K562 (cell line): ENCODE measurements around the gene NDOR1. TPM values are rescaled to one million over a fixed set of nuclear protein-coding genes. Genes with fewer than 3 reads are reported as not detected.
A peak's percentile ranks its signal among the peaks of the same experiment; 100 is the strongest.

ENCODE experiments used
- ATAC-seq: fragments of 200-7000 bp; cut with Tn5 transposase; 3 replicates; pipeline ENCODE4 v1.9.1; 2020; ENCODE audit warnings: moderate library complexity
- BruUV-seq: library from RNA; stranded (reverse); fragments of 400-500 nt; replicated peaks from 2 replicates; lab custom pipeline; 2021; lab: Mats Ljungman, UMichigan
- CTCF ChIA-PET: fragments of 300-600 bp; formaldehyde crosslinking; extraction: SDS; loops from one replicate; lab custom pipeline; 2021; ENCODE audit warnings: low intra/inter-chr PET ratio; lab: Yijun Ruan, JAX
- POLR2A ChIA-PET: fragments of 300-600, 350-650 bp; sonication (Branson Sonifier 250); formaldehyde crosslinking; extraction: SDS; loops from one replicate; lab custom pipeline; 2021; ENCODE audit warnings: antibody characterized with exemption, inconsistent platforms; lab: Yijun Ruan, JAX
- DNase-seq, 4 experiments: peaks; one replicate each; pipeline versions ENCODE4 v3.0.0 to v3.0.0-alpha.2; 2011 to 2018; ENCODE audit warnings: low spot score in 3 of 4, mixed read lengths in 3 of 4; ENCODE audit errors: extremely low read depth in 1 of 4
- FAIRE-seq: peaks from 2 replicates; lab custom pipeline; 2011; peaks lifted over from hg19 to GRCh38; lab: Jason Lieb, UNC
- H2AFZ ChIP-seq: 2 replicates; pipeline ENCODE4 v1.6.0; 2011; ENCODE audit warnings: low read depth, low read length, control low read depth, inconsistent platforms
- H3K27ac ChIP-seq: fragments of 200-600 bp; 3 replicates; pipeline ENCODE4 v1.8.0; 2011; ENCODE audit warnings: low read depth, mild to moderate bottlenecking, control low read depth, inconsistent platforms, low read length, moderate library complexity, mixed read lengths; ENCODE audit errors: extremely low read depth
- H3K27me3 ChIP-seq, 2 experiments: fragments of 300-600 bp in 1 of 2; 2 replicates in 1 of 2; 3 replicates in 1 of 2; pipeline versions ENCODE4 v1.6.0 to v1.8.0; 2011; ENCODE audit warnings: inconsistent platforms in 2 of 2, low read length in 2 of 2, mild to moderate bottlenecking in 1 of 2, mixed read lengths in 1 of 2, moderate library complexity in 1 of 2; ENCODE audit not compliant: control insufficient read depth in 2 of 2, insufficient read depth in 2 of 2
- H3K36me3 ChIP-seq: fragments of 300-600 bp; 3 replicates; pipeline ENCODE4 v1.8.0; 2011; ENCODE audit warnings: mild to moderate bottlenecking, low read length, inconsistent platforms; ENCODE audit not compliant: control insufficient read depth, insufficient read depth
- H3K4me1 ChIP-seq, 2 experiments: fragments of 200-600 bp in 1 of 2; replicated peaks in 1 of 2; 2 replicates in 1 of 2; 3 replicates in 1 of 2; pipeline versions ENCODE4 v1.5.1 to v1.8.0; 2011; ENCODE audit warnings: inconsistent platforms in 2 of 2, low read length in 2 of 2, mild to moderate bottlenecking in 1 of 2, mixed read lengths in 1 of 2, moderate library complexity in 1 of 2; ENCODE audit not compliant: control insufficient read depth in 2 of 2, insufficient read depth in 2 of 2
- H3K4me2 ChIP-seq: 2 replicates; pipeline ENCODE4 v1.6.1; 2011; ENCODE audit warnings: low read length, control low read depth, inconsistent platforms, mixed read lengths; ENCODE audit not compliant: insufficient read depth
- H3K4me3 ChIP-seq: fragments of 200-600 bp; sonication (generic), shearing (Covaris generic); 2 replicates; pipeline ENCODE4 v1.5.1; 2016; ENCODE audit warnings: control low read depth, inconsistent platforms
- H3K79me2 ChIP-seq: fragments of 200-600 bp; 3 replicates; pipeline ENCODE4 v1.8.0; 2011; ENCODE audit warnings: low read length, inconsistent platforms; ENCODE audit not compliant: control insufficient read depth, insufficient read depth
- H3K9ac ChIP-seq, 2 experiments: 2 replicates each; pipeline versions ENCODE4 v1.6.0 to v1.6.1; 2011; ENCODE audit warnings: low read depth in 2 of 2, low read length in 2 of 2, control low read depth in 1 of 2, inconsistent platforms in 1 of 2, mild to moderate bottlenecking in 1 of 2, mixed read lengths in 1 of 2; ENCODE audit not compliant: insufficient read depth in 1 of 2
- H3K9me1 ChIP-seq: one replicate; pipeline ENCODE4 v1.6.0; 2011; ENCODE audit warnings: inconsistent platforms, mild to moderate bottlenecking, low read length, moderate library complexity; ENCODE audit not compliant: control insufficient read depth, insufficient read depth
- H3K9me3 ChIP-seq: replicated peaks from 2 replicates; pipeline ENCODE4 v1.5.1; 2011; ENCODE audit warnings: low read depth, low read length, inconsistent platforms; ENCODE audit not compliant: control insufficient read depth, insufficient read depth
- H4K20me1 ChIP-seq: replicated peaks from 2 replicates; pipeline ENCODE4 v1.6.1; 2011; ENCODE audit warnings: low read length, inconsistent platforms, mixed read lengths; ENCODE audit not compliant: control insufficient read depth, insufficient read depth
- BCLAF1 ChIP-seq, 2 experiments: fragments of 450-650 bp in 1 of 2; IDR thresholded peaks; 2 replicates each; pipeline ENCODE4 v1.6.1; 2011 to 2017; ENCODE audit warnings: low read depth in 2 of 2, antibody characterized with exemption in 1 of 2, borderline replicate concordance in 1 of 2, low read length in 1 of 2, mild to moderate bottlenecking in 1 of 2, mixed read lengths in 1 of 2; ENCODE audit not compliant: control insufficient read depth in 1 of 2
- HMGXB4 ChIP-seq: sonication (generic); formaldehyde crosslinking; IDR thresholded peaks from 2 replicates; pipeline ENCODE4 v1.8.1; 2023; ENCODE audit warnings: mild to moderate bottlenecking, missing genetic modification reagents
- POLR2G ChIP-seq: fragments of 200-400 bp; formaldehyde crosslinking; IDR thresholded peaks from 2 replicates; pipeline ENCODE4 v1.6.1; 2017; ENCODE audit warnings: low read depth, mild to moderate bottlenecking, antibody characterized with exemption, low read length, moderate library complexity
- RBM22 ChIP-seq: fragments of 200-400 bp; formaldehyde crosslinking; IDR thresholded peaks from 2 replicates; pipeline ENCODE4 v1.6.1; 2018; ENCODE audit warnings: low read length, low read depth; ENCODE audit not compliant: poor library complexity, severe bottlenecking
- ZNF124 ChIP-seq: sonication (generic); formaldehyde crosslinking; IDR thresholded peaks from 2 replicates; pipeline ENCODE4 v1.8.1; 2022; ENCODE audit warnings: missing genetic modification reagents
- WGBS: fragments of 100-300 bp; shearing (Covaris generic); methylation state at CpG from one replicate; pipeline ENCODE4 v1.1.6; 2016; ENCODE audit warnings: low coverage, mixed read lengths; ENCODE audit not compliant: insufficient coverage; ENCODE audit errors: missing lambda C conversion rate; 5-methylcytosine and 5-hydroxymethylcytosine counted together
- in situ Hi-C: fragments of 300-500 bp; cut with MboI; formaldehyde crosslinking; loops from 4 replicates; pipeline ENCODE4 v1.15.0; 2018; ENCODE audit warnings: inconsistent platforms, mixed read lengths
- intact Hi-C: fragments of 100-400 bp; cut with micrococcal nuclease; formaldehyde crosslinking; loops from 2 replicates; pipeline ENCODE4 v1.14.2; 2022
- polyA plus RNA-seq, 8 experiments: library from polyadenylated mRNA; depleted of rRNA in 4 of 8; stranded (reverse) in 5 of 8; unstranded in 3 of 8; fragments of >200 nt; fragmentation: Nextera tagmentation in 2 of 8; fragmentation: Illumina TruSeq in 1 of 8; extraction: Ambion mirVana in 2 of 8; extraction: Trizol in 1 of 8; gene quantifications; 2 replicates each; pipeline versions ENCODE4 v1.2.1 to v1.2.3, GENCODE V29; 2011 to 2014; ENCODE audit warnings: inconsistent platforms in 1 of 8, missing spikeins in 1 of 8
- total RNA-seq, 7 experiments: library from RNA; depleted of rRNA in 6 of 7; stranded (reverse); fragments of >200 nt in 6 of 7; fragmentation: Illumina TruSeq in 2 of 7; extraction: Trizol in 2 of 7; gene quantifications; 2 replicates each; pipeline versions ENCODE4 v1.2.1 to v1.2.3, GENCODE V29; 2011 to 2021; ENCODE audit warnings: low replicate concordance in 1 of 7

NDOR1 gene
- total and polyA plus RNA-seq, 9 of the 15 experiments (the other 6 are each of a cell fraction or from before 2014, with no cell fraction given), result 0.06 to 36.9 (median 6.9) TPM

GRCh38 chr9:137219757-137220316 lies 14.3 kb downstream of the NDOR1 start:
- no peaks in the 10 kb centered on the region for H3K9me3 ChIP-seq
- no peaks in the 10 kb centered on the region for H4K20me1 ChIP-seq
- ChIA-PET POLR2A (interaction anchor here (1.4 to 2.1 kb wide), 3 partner anchors 21 to 31 kb away, joined by 3 to 5 read pairs (median 5); partner anchors contain the start of genes ANAPC2, SSNA1 and TUBB4B), CTCF (no interaction called here)
- H3K4me3 ChIP-seq, result no peak overlapping the region
- no peaks in the 10 kb centered on the region for H3K27me3 ChIP-seq
- no TSS peak for BruUV-seq
- H3K4me1 ChIP-seq, result peaks cover 34 to 89% of the 10 kb centered on the region in 2 experiments
- TF ChIP-seq RBM22 (peak; percentile 6), HMGXB4 (CRISPR knock-in tag) (peak; percentile 49; the same call in 1 of the 2 replicates), POLR2G (no peak; the same call in 1 of the 2 replicates), ZNF124 (0 out of 2 replicates have a peak, but pooled peaks have one; percentile 49), BCLAF1 (IDR thresholded peaks at IDR 0.05; ENCODE audit: borderline replicate concordance in 1 of 2, control insufficient read depth in 1 of 2, low read depth in 2 of 2, low read length in 1 of 2) (no peak)
- peaks cover 18% of the 10 kb centered on the region; the same call in 2 of the 3 replicates for H3K79me2 ChIP-seq
- intact Hi-C loops, result loop anchor here (2.0 kb wide), 1 partner anchor 19 kb away; the partner anchor contains the start of gene TPRN
- no peak for FAIRE-seq
- 99% methylated on average over 7 of the region's 10 CpGs for WGBS
- H3K9me1 ChIP-seq, result no peaks in the 10 kb centered on the region
- H3K9ac ChIP-seq, result peak overlapping the region in 1 of 2 experiments; percentile 77; a peak in 2 of 4 replicates
- in situ Hi-C loops, result no loop called here
- no peak overlapping the region for H2AFZ ChIP-seq
- no peak for ATAC-seq
- peaks cover 22% of the 10 kb centered on the region; the same call in 1 of the 3 replicates for H3K36me3 ChIP-seq
- no peak for DNase-seq
- H3K4me2 ChIP-seq, result no peak overlapping the region
- 0 out of 3 replicates have a peak overlapping the region, but pooled peaks have one; percentile 11 for H3K27ac ChIP-seq
